AG09319 (cell line): Measurements from ENCODE around the gene SMIM33.

Source experiments
- DNase-seq: peaks from one replicate; pipeline ENCODE4 v3.0.0-alpha.2; 2010; ENCODE audit warnings: low read depth; ENCODE audit errors: extremely low read depth
- TF ChIP-seq, protein P1 (sequence below): IDR thresholded peaks from 2 replicates; pipeline ENCODE4 v1.5.1; 2011; ENCODE audit warnings: low read depth, mild to moderate bottlenecking, inconsistent platforms, low read length, moderate library complexity

Gene SMIM33

DNA sequence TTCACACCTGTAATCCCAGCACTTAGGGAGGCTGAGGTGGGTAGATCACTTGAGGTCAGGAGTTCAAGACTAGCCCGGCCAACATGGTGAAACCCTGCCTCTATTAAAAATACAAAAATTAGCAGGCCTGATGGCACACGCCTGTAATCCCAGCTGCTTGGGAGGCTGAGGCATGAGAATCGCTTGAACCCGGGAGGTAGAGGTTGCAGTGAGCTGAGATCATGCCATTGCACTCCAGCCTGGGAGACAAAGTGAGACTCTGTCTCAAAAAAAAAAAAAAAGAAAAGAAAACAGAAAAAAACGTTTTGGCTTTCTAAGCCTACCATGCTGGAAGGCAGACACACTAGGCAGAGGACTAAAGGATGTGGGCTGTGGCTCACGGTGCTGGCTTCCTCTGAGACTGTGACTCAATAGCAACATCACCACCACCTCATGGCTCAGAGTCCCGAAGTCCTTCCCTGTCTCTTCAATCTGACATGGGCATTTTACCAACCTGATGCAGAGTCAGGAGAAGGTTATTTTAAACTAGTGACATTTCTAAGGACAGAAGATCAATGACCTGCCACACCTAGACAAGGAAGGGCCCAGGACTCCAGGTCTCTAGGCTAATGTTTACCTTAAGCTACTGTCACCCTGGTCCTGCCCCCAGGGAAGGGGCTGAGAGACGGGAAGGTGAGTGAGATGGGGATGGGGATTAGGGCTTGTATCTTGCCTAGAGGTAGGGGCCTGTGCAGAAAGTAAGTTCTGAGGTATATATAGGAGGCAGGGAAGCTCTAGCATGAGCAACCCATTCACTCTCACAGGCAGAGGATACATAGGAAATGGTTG, 12.0 kb upstream of the SMIM33 start:
- TF ChIP-seq, protein P1, sequence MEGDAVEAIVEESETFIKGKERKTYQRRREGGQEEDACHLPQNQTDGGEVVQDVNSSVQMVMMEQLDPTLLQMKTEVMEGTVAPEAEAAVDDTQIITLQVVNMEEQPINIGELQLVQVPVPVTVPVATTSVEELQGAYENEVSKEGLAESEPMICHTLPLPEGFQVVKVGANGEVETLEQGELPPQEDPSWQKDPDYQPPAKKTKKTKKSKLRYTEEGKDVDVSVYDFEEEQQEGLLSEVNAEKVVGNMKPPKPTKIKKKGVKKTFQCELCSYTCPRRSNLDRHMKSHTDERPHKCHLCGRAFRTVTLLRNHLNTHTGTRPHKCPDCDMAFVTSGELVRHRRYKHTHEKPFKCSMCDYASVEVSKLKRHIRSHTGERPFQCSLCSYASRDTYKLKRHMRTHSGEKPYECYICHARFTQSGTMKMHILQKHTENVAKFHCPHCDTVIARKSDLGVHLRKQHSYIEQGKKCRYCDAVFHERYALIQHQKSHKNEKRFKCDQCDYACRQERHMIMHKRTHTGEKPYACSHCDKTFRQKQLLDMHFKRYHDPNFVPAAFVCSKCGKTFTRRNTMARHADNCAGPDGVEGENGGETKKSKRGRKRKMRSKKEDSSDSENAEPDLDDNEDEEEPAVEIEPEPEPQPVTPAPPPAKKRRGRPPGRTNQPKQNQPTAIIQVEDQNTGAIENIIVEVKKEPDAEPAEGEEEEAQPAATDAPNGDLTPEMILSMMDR, result no peak
- no peak for DNase-seq

DNA sequence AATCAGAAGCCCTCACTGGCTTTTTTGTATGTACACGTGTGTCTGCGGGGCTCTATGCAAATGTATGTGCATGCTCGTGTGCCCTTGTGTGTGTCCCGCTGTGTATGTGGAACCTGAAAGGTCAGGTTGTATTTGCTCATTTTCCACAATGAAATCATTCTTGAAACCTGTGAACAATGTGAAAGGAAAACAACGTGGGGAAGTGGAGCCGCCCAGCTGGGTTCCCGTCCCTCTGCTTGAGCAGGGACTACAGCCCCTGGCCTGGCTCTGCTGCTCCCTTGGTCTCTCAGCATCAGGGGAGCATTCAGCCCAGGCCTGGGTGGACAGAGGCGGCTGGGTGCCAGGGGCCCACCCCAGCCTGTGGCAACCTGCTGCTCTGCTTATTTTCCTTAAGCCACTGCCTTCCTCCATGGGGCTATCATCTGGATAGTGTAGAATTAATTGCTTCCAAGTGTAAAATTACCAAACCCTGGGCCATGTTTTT, 11.3 kb upstream of the SMIM33 start:
- DNase-seq, result no peak

DNA sequence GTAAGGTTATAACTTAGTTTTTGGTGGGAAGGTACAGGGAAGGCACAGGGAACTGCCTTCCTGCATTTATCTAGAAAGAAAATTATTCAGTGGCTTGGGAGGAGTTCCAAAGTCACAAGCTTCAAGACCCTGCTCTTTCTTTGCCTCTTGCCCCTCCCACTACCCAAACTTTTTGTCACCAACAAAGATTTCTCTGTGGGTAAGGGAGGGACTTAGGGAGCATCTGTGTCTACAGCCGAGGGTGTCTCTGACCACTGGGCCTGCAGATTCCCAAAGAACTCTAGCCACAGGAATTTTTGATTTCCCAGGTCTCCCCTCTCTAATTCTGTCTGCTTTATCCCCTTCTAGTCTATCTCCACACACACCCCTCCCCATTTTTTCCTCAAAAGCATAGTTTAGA, 10.3 kb upstream of the SMIM33 start:
- no peak for DNase-seq
- TF ChIP-seq, protein P1, result no peak

More for the DNA sequence above, 11.3 kb upstream of the SMIM33 start:
- TF ChIP-seq, protein P1, result no peak

DNA sequence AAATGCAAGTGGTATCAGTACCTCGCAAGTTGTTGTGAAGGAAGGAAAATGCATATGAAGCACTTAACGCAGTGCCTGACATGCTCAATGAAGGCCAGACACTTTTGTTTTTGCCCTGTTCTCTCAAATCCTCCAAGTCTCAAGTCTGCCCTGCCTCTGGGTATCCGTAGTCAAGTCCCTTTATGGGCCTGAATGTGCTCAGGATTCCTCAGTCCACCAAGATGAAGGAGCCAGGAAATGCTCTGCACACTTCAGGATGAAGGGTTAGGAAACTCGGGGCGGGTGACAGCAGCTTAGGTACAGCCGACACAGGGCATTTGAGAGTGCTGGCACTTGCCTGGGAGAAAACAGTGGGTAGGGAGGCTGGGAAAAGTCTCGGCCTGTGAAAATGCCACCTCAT, 9.6 kb upstream of the SMIM33 start:
- TF ChIP-seq, protein P1, result no peak
- DNase-seq, result no peak

DNA sequence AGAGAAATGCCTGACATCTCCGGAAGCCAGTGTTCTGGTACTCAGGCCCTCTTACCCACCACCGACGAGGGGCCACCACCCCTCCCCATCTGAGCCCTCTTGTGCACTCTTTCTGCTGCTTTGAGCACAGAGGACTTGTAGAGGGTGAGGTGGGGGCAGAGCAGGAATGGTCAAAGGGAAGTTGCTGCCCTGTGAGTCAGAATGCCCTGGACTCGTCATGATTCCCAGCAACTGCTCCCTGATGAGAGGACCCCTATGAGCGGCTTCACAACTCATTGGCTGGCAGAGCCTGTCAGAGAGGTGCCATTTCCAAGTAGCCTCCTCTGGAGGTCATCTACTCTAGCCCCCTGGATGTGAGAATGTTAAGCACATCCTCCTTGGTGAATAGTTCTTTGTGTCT, 9.1 kb upstream of the SMIM33 start:
- TF ChIP-seq, protein P1, result no peak
- no peak for DNase-seq

DNA sequence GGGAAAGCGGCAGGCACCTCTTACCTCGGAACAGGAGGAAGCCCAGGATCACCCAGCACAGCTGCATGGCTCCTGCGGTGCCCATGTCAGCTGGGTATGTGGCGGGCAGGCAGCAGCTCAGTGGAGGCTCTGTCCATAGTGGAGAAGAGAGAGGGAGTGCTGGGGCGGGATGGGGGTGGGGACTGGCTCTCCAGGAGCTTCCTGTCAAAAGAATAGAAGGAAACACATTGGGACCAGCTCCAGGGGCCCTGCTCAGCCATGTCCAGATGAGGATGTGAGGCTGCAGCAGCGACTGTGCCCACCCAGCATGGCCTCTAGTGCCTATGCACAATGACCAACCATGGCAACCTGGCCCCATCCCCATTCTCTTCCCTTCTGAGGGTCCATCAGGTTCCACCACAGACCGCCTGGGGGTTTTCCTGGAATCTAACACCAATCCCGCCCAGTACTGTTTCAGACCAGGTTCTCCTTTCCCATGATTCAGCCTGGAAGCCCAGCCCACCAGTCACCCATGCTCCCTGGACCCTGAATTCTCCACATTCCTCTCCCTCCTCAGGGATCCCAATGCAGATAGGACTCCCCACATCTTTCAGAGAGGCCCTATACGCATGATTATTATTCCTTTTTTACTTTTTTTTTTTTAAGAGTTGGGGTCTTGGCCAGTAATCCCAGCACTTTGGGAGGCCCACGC, 8.1 kb upstream of the SMIM33 start, which contains the start of gene ECSCR:
Gene ECSCR, minus strand, starts transcription at position 158 of the 691 bp plus-strand sequence. Its CDS starts 73 bp downstream, at position 85.
- no peak for DNase-seq
- TF ChIP-seq, protein P1, result no peak

DNA sequence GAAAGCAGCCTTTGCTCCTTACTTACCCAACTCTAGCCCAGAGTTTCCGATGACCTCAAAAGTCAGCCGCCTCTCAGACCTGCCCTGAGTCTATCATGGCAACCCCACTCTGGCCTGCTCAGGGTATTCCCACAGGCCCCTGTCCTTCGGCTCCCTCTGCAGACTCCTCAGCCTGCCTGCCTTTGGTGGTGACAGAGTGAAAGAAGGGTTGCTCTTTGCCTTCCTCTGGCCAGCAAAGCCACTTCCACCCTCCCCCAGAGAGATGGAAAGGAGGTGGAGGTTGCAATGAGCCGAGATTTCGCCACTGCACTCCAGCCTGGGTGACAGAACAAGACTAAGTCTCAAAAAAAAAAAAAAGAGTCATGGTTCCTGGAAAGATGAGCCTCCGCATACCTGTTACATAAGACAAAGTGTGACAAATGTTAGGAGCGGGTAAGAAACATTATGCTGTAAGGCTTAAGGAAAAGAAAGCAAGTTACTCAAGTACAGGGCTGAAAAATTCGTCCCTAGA, 2.3 kb upstream of the SMIM33 start:
- TF ChIP-seq, protein P1, result no peak; the same call in 1 of the 2 replicates
- no peak for DNase-seq
